ENCODE measurements around the gene CAPG. TPM values are rescaled to one million over a fixed set of nuclear protein-coding genes. Genes with fewer than 3 reads are reported as not detected.

CAPG gene
- total RNA-seq, 1 experiment from 2014 or later, result 202 TPM

GRCh38 chr2:85447222-85447585 lies 37.0 kb upstream of the CAPG start:
- ChIA-PET CTCF (no interaction called here), POLR2A (no interaction called here)
- intact Hi-C loops (cut with micrococcal nuclease; ENCODE audit: unreplicated experiment), result no loop called here
- Histone ChIP-seq H3K4me3 (ENCODE audit: low read depth in 2 of 2, low read length in 2 of 2) (no peak overlapping the region), H3K27ac (ENCODE audit: low read length) (peak overlapping the region; percentile 81; the same call in 1 of the 2 replicates), H3K4me1 (ENCODE audit: control insufficient read depth, insufficient read depth, low read length) (peaks cover 24% of the 10 kb centered on the region), H3K36me3 (ENCODE audit: control insufficient read depth, insufficient read depth, low read length) (no peaks in the 10 kb centered on the region), H3K27me3 (ENCODE audit: control insufficient read depth, insufficient read depth, low read length) (no peaks in the 10 kb centered on the region), H3K9me3 (ENCODE audit: control insufficient read depth, insufficient read depth, low read depth, low read length) (no peaks in the 10 kb centered on the region)
- no peak for TF ChIP-seq CTCF (IDR thresholded peaks at IDR 0.05)
- TF ChIP-seq TCF7L2 (IDR thresholded peaks at IDR 0.05; ENCODE audit: low read depth, low read length), result no peak
- no peak for TF ChIP-seq SIN3A (IDR thresholded peaks at IDR 0.05; ENCODE audit: borderline replicate concordance, insufficient read depth, low read depth, low read length)
- no peak for TF ChIP-seq POLR2AphosphoS5 (IDR thresholded peaks at IDR 0.05; ENCODE audit: low read depth, low read length)
- no peak for TF ChIP-seq REST (IDR thresholded peaks at IDR 0.05; ENCODE audit: insufficient read depth in 1 of 2, low read depth in 2 of 2, low read length in 1 of 2)
- BruUV-seq (replicated peaks), result no TSS peak
- no peak for DNase-seq (ENCODE audit: low read depth, low spot score)
- no peak for ATAC-seq
- in situ Hi-C loops (cut with HindIII; ENCODE audit: low pct_unique_long_range_greater_than_20kb, low sequenced_read_pairs), result no loop called here

GRCh38 chr2:85446296-85447221 lies 36.4 kb upstream of the CAPG start:
- BruUV-seq (replicated peaks), result no TSS peak

More at GRCh38 chr2:85446296-85447221, 36.4 kb upstream of the CAPG start:
- TF ChIP-seq REST (IDR thresholded peaks at IDR 0.05; ENCODE audit: insufficient read depth in 1 of 2, low read depth in 2 of 2, low read length in 1 of 2) (no peak), TCF7L2 (IDR thresholded peaks at IDR 0.05; ENCODE audit: low read depth, low read length) (no peak), POLR2AphosphoS5 (IDR thresholded peaks at IDR 0.05; ENCODE audit: low read depth, low read length) (no peak), SIN3A (IDR thresholded peaks at IDR 0.05; ENCODE audit: borderline replicate concordance, insufficient read depth, low read depth, low read length) (no peak), CTCF (IDR thresholded peaks at IDR 0.05) (no peak)
- ChIA-PET POLR2A (no interaction called here), CTCF (no interaction called here)
- H3K36me3 ChIP-seq (ENCODE audit: control insufficient read depth, insufficient read depth, low read length), result no peaks in the 10 kb centered on the region
- H3K4me1 ChIP-seq (ENCODE audit: control insufficient read depth, insufficient read depth, low read length), result peaks cover 27% of the 10 kb centered on the region
- H3K27ac ChIP-seq (ENCODE audit: low read length), result peak overlapping the region; percentile 81; the same call in 1 of the 2 replicates
- ATAC-seq (no peak), DNase-seq (ENCODE audit: low read depth, low spot score) (no peak)
- in situ Hi-C loops (cut with HindIII; ENCODE audit: low pct_unique_long_range_greater_than_20kb, low sequenced_read_pairs), result no loop called here
- no peak overlapping the region for H3K4me3 ChIP-seq (ENCODE audit: low read depth in 2 of 2, low read length in 2 of 2)
- intact Hi-C loops (cut with micrococcal nuclease; ENCODE audit: unreplicated experiment), result no loop called here
- no peaks in the 10 kb centered on the region for H3K9me3 ChIP-seq (ENCODE audit: control insufficient read depth, insufficient read depth, low read depth, low read length)
- H3K27me3 ChIP-seq (ENCODE audit: control insufficient read depth, insufficient read depth, low read length), result no peaks in the 10 kb centered on the region

Data from Panc1 (cell line).